HG03159 (cell line): ENCODE results near the gene SMC1A.

ENCODE experiments used
- ATAC-seq: cut with Tn5 transposase; IDR thresholded peaks from one replicate; pipeline ENCODE4 v1.9.1; 2021; ENCODE audit warnings: mild to moderate bottlenecking, moderate library complexity; ENCODE audit not compliant: unreplicated experiment

SMC1A gene

DNA sequence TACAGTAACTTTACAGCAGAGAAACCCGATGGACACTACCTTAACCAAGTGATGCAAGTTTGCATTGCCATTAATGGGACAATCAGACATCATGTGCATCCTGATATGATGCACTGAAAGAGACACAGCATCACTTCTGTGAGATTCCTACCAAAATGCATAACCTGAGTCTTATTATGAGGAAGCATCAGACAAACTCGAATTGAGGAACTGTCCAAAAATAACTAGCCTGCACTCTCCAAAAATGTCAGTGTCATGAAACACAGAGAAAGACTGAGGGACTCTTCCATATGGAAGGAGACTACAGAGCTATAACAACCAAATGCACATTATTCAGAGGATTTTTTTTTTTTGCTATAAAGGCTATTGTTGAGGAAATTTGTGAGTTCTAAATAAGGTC, 74.5 kb downstream of the SMC1A start:
- ATAC-seq: no peak

DNA sequence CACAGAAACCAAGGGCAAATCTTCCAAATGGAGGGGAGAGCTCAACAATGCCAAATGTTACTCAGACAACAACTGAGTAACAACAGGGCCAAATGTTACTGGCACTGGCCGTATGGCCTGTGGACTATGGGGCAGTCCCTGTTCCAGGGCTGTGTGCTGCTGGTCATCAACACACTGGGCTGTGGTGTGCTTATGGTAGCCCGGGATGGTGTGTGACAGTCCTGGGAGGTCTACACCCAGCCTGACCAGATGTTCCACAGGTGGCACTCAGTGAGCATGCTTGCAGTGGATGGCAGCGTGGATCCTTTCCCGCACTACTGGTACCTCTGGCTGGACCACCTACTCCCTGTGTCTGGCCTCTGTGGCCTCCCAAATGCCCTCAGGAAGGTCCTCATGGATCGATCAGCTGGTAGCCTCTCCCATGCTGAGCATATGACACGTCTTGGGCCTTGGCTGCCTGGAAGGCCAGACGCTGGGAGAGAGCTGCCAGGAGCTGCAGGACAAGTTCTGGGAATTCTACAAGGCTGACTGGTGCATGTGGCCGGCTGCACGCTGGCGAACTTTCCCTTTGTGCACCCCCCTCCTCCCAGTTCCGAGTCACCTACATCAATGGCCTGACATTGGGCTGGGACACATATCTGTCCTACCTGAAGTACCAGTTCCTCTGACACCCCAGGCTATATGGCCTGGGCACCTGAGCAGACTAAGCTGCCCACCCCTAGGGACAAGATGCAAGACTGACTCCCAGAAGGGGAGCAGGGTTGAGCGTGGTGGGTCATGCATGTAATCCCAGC, 81.4 kb downstream of the SMC1A start:
- ATAC-seq: no peak

DNA sequence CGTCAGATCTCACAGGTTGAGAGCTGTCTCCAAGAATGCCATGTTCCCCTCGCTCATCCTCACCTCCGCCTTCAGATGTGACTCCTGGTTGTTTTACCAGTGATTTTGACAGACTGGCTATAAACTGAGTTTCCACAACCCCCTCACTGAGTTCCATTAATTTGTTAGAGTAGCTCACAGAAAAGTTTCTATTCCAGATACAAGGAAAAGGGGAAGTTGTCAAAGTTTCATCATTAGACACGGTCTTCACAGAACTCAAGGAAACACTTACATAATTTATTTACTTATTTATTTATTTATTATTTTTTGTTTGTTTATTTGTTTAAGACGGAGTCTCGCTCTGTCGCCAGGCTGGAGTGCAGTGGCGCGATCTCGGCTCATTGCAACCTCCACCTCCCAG, 85.4 kb downstream of the SMC1A start:
- ATAC-seq: no peak

DNA sequence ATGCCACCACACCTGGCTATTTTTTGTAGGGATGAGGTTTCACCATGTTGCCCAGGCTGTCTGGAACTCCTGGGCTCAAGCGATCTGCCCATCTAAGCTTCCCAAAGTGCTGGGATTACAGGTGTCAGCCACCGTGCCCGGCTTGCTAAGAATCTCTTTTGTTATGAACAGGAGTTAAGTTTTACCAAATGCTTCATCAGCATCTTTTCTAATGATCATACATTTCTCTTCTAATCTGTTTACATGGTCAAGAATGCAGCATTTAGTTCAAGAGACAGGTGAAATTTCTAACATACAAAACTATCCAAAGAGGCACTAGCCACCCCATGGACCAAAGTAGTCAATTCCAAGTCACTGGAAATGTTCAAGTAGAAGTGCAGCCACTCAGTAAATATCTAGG, 88.6 kb downstream of the SMC1A start:
- ATAC-seq: no peak

DNA sequence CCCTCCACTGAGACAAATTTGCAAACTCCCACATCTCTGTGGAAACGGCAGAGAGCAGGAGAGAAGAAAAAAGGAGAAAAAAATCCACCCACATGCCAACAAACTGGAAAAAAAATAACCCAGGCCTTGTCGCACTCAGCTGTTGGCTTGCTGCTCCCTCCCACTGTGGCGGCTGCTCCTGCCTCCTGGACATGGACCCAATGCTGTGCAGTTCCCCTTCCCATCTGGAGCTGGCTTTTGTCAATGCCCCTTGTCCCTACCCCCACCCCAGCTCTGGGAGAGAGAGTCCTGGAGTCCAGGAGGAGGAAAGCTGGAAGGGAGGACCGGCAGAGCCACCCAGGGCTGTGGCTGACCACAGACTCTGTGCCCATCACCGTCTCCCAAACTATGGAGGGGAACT, 90.2 kb downstream of the SMC1A start:
- no peak for ATAC-seq

DNA sequence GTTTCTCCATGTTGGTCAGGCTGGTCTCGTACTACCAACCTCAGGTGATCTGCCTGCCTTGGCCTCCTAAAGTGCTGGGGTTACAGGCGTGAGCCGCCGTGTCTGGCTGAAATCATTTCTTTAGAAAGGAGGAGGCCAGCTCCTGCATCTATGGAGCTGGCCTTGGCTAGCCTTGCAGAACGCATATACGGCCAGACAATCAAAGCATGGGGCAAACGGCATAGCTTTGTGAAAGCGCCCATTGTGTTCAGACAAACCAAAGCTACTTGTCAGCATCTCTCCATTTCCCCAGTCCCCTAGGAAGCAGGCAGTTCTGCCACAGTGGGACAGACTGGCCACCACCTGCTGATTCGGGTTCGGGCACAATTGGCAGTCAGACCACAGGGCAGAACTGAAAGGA, 92.1 kb downstream of the SMC1A start:
- no peak for ATAC-seq

DNA sequence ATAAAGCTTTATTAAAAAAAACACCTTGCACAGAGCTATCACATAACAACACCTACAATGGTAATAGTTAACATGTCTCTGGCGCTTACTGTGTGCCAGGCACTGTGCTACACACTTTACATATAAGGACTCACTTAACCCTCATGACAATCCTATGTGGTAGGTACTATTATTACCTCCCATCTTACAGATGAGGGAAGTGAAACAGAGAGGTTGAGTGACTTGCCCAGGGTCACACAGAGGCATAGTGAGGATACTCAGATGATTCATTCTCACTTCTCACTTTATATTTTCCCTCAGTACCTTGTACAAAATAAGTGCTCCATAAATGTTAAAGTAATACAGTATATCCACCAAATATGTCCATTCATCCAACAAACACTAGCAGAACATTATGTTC, 97.7 kb downstream of the SMC1A start:
- no peak for ATAC-seq
